Loucy (cell line): Measurements from ENCODE around the gene RGS2.

ENCODE experiments used
- CTCF ChIP-seq: fragments of 200-600 bp; sonication (generic); conservative IDR thresholded peaks from 2 replicates; pipeline ENCODE4 v1.5.1; 2014; ENCODE audit warnings: mild to moderate bottlenecking, antibody characterized with exemption, low read length
- EZH2phosphoT487 ChIP-seq: fragments of 200-600 bp; IDR thresholded peaks from 2 replicates; pipeline ENCODE4 v1.6.1; 2018; ENCODE audit warnings: antibody characterized with exemption, mild to moderate bottlenecking, moderate library complexity, borderline replicate concordance

GRCh38 chr1:192793983-192794767 lies 14.7 kb upstream of the RGS2 start:
- TF ChIP-seq CTCF (no peak), EZH2phosphoT487 (no peak)
